Fibroblast of mammary gland (primary cell): ENCODE results near the gene MTMR10.

Source experiments
- DNase-seq: peaks from one replicate; pipeline ENCODE4 v3.0.0-alpha.2; 2010; ENCODE audit warnings: low read depth
- H3K4me3 ChIP-seq: 2 replicates; pipeline ENCODE4 v1.5.1; 2011; ENCODE audit warnings: low read depth, mild to moderate bottlenecking, low read length, moderate library complexity; ENCODE audit not compliant: control insufficient read depth
- CTCF ChIP-seq: conservative IDR thresholded peaks from 2 replicates; pipeline ENCODE4 v1.5.1; 2011; ENCODE audit warnings: low read depth, low read length, inconsistent platforms; ENCODE audit not compliant: control insufficient read depth, insufficient read depth

The MTMR10 gene

GRCh38 chr15:30939161-30939560, 52.3 kb downstream of the MTMR10 start:
- TF ChIP-seq CTCF: no peak
- DNase-seq: no peak
- H3K4me3 ChIP-seq: no peak overlapping the region

- TF ChIP-seq CTCF: no peak
- H3K4me3 ChIP-seq: no peak overlapping the region
- no peak for DNase-seq
These were observed 58.1 kb downstream of the MTMR10 start for GRCh38 chr15:30933293-30933692.

- no peak overlapping the region for H3K4me3 ChIP-seq
- DNase-seq: no peak
- TF ChIP-seq CTCF: no peak
These were observed 61.0 kb downstream of the MTMR10 start for GRCh38 chr15:30930422-30930821.

- H3K4me3 ChIP-seq: no peak overlapping the region
- DNase-seq: no peak
- no peak for TF ChIP-seq CTCF
These were observed 61.4 kb downstream of the MTMR10 start for GRCh38 chr15:30929982-30930381.

GRCh38 chr15:30929064-30929669, 62.3 kb downstream of the MTMR10 start:
- DNase-seq: no peak
- no peak overlapping the region for H3K4me3 ChIP-seq
- no peak for TF ChIP-seq CTCF

- DNase-seq: no peak
- H3K4me3 ChIP-seq: no peak overlapping the region
- no peak for TF ChIP-seq CTCF
These were observed 63.4 kb downstream of the MTMR10 start for GRCh38 chr15:30928076-30928475.
